T47D (cell line): Measurements from ENCODE around the gene ADAMTS7.
"Not testable (repeated sequence)": the region's sequence is repeated elsewhere in the genome, so short reads cannot be mapped to it uniquely, and the experiment has no call there.

Source experiments
- DNase-seq, 2 experiments: peaks; one replicate each; pipeline versions ENCODE4 v3.0.0 to v3.0.0-alpha.2; 2011 to 2012; ENCODE audit warnings: low read depth in 1 of 2, low spot score in 1 of 2
- JUND ChIP-seq: IDR thresholded peaks from 2 replicates; pipeline ENCODE4 v1.6.1; 2012; ENCODE audit warnings: low read depth
- in situ Hi-C: cut with HindIII; loops from 2 replicates; pipeline ENCODE4 v1.10.0; 2016; ENCODE audit warnings: low sequenced_read_pairs, low pct_unique_long_range_greater_than_20kb

The ADAMTS7 gene

GRCh38 chr15:78811124-78811824, at the start of gene ADAMTS7:
ADAMTS7 (minus strand) TSS chr15:78811464; CDS start chr15:78811220, 244 bp downstream.
- no peak for TF ChIP-seq JUND
- in situ Hi-C loops: no loop called here

GRCh38 chr15:78859971-78860719, 48.9 kb upstream of the ADAMTS7 start:
- DNase-seq: peak; percentile 54 to 89
- in situ Hi-C loops: no loop called here
- TF ChIP-seq JUND: no peak

More at GRCh38 chr15:78811124-78811824, at the start of gene ADAMTS7:
- DNase-seq: peak; percentile 77 to 91

GRCh38 chr15:78855746-78856145, 44.5 kb upstream of the ADAMTS7 start:
- no peak for TF ChIP-seq JUND
- no peak for DNase-seq
- in situ Hi-C loops: no loop called here

- in situ Hi-C loops: no loop called here
- DNase-seq: no peak
- TF ChIP-seq JUND: no peak
Observed at GRCh38 chr15:78854833-78855372, 43.6 kb upstream of the ADAMTS7 start.

GRCh38 chr15:78853500-78853899, 42.2 kb upstream of the ADAMTS7 start:
- in situ Hi-C loops: no loop called here

GRCh38 chr15:78850941-78851755, 39.9 kb upstream of the ADAMTS7 start:
- no peak for TF ChIP-seq JUND
- in situ Hi-C loops: no loop called here
- DNase-seq: no peak

More at GRCh38 chr15:78853500-78853899, 42.2 kb upstream of the ADAMTS7 start:
- TF ChIP-seq JUND: no peak
- DNase-seq: no peak

GRCh38 chr15:78850352-78850751, 39.1 kb upstream of the ADAMTS7 start:
- in situ Hi-C loops: no loop called here
- TF ChIP-seq JUND: no peak
- DNase-seq: no peak

GRCh38 chr15:78847387-78847906, 36.2 kb upstream of the ADAMTS7 start:
- DNase-seq: not testable (repeated sequence)

GRCh38 chr15:78846906-78847305, 35.6 kb upstream of the ADAMTS7 start:
- in situ Hi-C loops: not testable (repeated sequence)

More at GRCh38 chr15:78847387-78847906, 36.2 kb upstream of the ADAMTS7 start:
- in situ Hi-C loops: not testable (repeated sequence)

GRCh38 chr15:78842519-78842918, 31.3 kb upstream of the ADAMTS7 start:
- in situ Hi-C loops: no loop called here
- no peak for DNase-seq
- no peak for TF ChIP-seq JUND

More at GRCh38 chr15:78846906-78847305, 35.6 kb upstream of the ADAMTS7 start:
- not testable (repeated sequence) for DNase-seq

GRCh38 chr15:78841891-78842290, 30.6 kb upstream of the ADAMTS7 start:
- peak in 1 of 2 experiments; percentile 6 for DNase-seq
- in situ Hi-C loops: no loop called here
- no peak for TF ChIP-seq JUND

GRCh38 chr15:78841376-78841706, 30.1 kb upstream of the ADAMTS7 start:
- no peak for TF ChIP-seq JUND
- in situ Hi-C loops: no loop called here
- DNase-seq: no peak
